Hippocampal formation (tissue), 2 donors: ENCODE measurements around the gene THADA.

Source experiments
- DNase-seq, 2 donors: peaks; one replicate each; lab custom pipeline; 2025; lab: John Stamatoyannopoulos, UW

THADA gene

DNA sequence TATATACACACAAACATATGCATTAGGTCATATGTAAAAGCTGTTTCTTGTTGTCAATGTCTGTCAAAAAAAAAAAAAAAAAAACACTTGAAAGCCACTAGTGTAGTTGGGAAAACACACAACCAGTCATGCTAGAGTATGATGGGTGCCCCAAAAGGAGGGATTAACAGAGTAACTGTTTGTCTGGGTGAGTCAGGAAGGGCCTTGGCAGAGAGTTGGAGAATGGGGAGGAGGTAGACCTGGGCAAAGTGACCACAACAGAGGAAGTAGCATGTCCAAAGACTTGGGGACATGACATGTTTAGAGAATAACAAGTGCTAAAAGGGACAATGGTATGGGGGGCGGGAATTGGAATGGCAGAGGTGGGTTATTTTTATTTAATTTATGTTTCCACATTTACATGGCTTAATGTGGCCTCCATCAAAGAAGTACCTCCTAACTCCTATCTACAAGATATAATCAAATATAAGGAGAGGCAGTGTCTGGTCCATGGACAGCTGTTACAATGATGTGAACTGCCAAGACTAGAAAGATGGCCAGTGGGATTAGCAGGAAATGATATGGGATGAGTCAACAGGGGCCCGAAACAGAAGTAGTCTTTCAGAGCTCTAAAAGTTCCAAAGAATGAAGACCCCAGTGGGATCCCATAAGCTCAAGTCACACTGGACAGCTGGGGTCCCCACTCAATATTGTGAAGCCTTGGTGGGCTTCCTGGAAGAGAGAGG lies 269.6 kb downstream of the THADA start:
- DNase-seq = no peak

DNA sequence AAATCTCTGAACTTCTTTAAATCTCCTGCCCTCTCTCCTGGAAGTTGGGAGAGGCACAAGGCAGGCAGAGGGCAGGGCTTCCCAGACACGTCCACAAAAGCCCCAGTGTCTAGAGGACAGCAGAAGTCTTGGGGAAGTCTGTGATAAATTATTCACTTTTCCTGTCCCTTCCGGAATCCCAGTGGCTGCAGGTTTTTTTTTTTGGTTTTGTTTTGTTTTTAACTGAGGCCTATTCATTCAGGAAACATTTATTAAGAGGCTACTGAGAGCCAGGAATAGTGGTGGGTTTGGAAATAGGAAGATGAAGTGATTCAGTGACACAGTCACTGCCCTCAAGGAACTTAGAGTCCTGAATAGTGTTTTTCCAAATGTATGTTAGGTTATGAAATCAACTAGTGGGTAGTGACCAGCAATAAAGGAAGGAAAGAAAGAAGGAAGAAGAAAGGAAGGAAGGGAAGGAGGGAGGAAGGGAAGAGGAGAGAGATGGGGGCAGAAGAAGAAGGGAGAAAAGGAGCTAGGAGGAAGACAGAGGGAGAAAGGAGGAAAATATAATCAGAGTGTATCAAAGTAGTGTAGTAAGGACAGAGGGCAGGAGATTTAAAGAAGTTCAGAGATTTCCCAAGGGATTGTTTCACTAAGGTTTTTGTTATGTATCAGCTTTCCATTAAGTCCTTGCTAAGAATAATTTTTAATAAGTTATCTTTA lies 270.6 kb downstream of the THADA start:
- no peak for DNase-seq

DNA sequence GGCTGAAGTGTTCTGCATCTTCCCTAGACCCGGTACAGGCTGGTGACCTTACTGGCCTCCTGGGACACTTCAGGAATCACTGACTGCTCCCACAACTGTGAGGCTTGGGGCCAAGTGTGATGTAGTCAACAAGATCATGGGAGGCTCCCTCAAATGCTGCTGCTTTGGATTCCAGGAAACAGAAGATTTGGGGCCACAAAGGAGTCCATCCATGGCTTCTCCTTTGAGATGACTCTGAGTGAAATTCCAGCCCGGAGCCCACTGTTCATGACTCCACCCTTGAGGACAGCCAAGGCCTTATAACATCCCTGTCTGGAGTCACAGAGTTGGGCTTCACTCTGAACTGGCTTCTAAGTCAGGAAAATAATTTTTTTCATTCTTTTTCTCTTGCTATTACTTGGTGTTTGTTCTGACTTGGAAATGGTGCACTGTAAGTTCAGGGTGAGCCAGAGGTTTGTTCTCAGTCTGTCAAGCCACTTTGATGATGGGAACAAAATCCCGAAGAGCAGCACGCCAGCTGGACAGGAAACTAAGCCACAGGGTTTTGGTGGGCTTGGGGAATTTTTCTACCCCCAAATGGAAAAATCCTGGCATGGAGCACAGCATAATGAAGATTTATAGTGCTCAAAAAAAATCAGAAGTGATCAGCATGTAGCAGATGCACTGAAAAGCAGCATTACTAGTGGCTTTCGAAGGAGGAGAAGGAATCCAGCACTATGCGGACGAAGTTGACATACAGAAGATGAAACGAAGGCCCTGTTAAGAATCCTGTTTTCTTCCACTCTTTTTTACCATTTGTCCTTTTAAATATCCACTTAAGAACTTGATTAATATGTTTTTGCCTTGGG lies 271.4 kb downstream of the THADA start:
- DNase-seq = no peak

DNA sequence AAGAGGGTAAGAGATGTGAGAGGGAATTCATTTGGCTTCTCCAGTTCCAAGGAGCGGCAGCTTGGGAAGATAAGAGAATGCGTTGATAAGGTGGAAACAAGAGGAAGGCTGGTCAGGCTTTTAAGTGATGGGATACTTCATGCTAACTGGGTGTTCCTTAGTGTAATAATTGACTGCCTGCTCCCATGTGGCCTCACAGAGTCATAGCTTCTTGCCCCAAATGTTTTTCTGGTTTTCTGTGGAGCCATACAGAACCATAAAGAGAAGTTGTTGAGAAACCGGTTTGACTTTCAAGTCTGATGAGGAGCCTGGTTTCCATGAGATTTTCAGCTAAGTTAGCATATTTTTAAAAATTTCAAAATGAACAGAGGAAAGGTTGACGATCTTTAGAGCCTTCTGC lies 272.0 kb downstream of the THADA start:
- no peak for DNase-seq

DNA sequence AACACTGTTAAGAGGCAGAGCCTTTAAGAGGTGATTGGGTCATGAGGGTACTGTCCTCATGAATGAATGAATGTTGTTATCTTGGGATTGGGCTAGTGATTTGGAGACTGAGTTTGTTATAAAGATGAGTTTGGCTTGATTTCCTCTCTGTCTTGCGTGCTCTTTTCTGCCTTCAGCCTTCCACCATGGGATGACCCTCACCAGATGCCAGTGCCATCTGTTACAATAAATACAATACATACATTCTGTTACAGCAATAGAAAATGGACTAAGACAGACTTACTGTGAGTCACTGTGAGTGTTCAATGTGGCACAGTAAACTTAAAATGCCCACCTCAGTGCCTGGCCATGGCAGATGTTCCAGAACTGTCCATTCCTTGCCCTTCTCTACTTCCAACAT lies 274.4 kb downstream of the THADA start:
- no peak for DNase-seq

DNA sequence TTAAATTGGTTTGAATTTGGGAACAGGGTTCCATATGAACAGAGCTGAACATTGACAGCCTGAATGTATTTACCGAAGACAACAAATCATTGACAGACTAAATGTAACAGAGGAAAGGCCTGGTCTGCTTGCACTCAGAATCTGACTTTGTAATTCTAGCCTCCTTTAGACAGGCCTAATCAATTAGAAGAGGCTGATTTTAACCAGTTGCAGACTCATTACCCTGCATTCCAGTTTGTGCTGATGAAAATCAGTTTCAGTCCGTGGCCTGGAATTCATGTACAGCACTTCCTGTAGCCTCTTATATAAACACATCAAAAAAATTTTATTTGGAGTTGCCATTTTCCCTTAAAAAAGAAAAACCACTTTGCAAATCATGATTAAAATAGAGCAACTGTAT lies 276.3 kb downstream of the THADA start:
- DNase-seq = no peak

DNA sequence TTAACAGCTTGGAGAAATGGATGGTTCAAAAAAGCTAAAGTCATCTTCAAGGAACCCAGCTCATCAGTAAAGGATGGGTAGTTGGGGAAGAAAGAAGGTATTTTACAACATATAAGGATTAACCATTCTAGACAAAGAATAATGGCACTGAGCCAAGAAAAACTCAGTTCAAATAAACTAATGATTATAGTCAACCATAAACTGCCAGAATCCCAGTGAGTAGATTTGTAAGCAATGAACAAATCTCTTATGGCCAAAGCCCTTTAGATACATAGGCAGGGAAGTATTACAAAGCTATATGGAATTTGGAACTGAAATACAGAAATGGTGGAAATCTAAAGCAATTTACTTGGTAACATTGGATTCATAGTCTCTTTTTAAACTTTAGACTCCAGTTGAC lies 277.0 kb downstream of the THADA start:
- no peak for DNase-seq

DNA sequence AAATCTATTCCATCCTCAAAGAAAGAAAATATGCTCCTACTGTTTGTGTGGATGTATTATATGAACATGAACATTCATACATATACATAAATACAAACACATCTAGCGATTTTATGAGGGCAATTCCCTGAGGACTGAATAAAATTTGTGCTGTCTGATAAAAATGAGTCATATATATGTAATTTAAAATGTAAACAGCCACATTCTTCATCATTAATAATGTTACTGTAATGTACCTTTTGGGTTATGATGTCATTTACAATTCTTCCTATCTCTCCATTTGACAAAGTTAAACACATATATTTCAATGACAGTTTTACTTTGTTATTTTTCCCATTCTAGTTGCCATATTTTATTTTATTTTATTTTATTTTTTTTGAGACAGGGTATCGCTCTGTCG lies 278.2 kb downstream of the THADA start:
- DNase-seq = no peak

DNA sequence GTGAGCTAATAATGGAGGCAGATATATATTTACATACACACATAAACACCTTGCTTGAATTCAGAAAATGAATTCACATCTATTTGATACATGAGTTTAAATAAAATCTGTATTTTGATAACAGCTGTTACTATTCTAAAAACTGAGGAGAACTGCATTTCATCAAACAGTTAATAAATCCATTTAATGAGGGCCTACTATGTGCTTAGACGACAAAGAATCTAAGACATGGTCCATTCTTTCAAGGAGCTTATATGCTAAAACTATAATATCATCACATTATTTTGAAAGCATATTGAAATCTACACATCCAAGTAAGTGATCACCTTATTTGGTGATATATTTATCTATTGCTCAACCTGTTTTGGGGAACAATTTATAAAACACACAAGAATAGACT lies 278.6 kb downstream of the THADA start:
- no peak for DNase-seq

DNA sequence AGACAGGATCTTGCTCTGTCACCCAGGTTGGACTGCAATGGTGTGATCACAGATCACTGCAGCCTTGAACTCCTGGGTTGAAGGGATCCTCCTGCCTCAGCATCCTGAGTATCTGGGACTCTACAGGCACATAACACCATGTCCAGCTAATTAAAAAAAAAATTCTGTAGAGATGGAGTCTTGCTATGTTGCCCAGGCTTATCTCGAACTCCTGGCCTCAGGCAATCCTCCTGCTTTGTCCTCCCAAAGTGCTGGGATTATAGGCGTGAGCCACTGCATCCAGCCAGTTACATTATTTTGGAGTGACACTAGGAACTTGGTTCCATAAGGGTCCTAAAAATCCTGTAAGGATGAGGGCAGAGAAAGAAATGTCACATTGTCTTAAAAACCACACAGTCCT lies 280.4 kb downstream of the THADA start:
- no peak for DNase-seq

DNA sequence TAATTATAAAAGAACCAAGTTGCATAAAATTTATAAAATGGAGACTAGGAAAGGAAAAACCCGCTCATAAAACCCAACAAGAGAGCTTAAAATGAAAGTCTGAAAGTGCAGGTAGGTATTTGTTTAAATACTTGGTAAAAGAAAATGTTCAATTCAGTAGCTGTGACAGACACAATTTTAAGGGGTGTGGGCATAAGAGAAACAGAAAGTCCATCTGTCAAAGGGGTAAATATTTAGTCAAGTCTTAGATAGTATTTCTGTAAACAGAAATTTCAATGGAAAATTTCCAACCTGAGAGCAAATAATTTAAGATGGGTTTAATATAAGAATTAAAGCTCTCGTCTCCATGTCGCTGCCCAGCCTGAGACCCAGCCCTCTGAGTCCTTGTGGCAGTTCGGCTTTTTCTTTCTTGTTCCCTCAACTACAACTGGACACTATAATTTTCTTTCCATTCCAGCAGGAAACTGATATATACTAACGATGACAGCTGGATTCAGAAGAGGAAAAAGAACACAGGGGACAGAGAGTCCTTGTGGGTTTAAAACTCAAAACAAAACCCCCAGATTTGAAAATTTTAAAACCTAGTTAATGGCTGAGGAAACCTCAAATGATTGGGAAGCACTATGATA lies 281.4 kb downstream of the THADA start:
- no peak for DNase-seq

DNA sequence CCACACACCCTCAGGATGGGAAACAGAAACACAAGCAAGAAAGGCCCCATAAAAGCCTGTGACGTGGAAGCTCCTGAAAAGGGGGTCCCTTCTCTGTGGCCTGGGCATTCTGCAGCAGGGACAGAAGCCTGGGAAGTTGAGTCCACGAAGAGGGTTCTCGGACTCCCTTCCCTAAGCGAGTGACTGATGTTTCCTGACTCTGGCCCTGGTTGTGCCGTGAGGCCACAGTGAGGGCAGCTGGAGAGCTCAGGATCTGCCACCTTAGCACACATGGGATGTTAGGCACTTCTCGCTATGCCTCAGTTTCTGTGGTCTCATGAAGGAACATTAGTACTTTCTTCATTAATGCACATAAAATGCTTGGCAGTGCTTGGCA lies 282.2 kb downstream of the THADA start:
- DNase-seq = no peak

DNA sequence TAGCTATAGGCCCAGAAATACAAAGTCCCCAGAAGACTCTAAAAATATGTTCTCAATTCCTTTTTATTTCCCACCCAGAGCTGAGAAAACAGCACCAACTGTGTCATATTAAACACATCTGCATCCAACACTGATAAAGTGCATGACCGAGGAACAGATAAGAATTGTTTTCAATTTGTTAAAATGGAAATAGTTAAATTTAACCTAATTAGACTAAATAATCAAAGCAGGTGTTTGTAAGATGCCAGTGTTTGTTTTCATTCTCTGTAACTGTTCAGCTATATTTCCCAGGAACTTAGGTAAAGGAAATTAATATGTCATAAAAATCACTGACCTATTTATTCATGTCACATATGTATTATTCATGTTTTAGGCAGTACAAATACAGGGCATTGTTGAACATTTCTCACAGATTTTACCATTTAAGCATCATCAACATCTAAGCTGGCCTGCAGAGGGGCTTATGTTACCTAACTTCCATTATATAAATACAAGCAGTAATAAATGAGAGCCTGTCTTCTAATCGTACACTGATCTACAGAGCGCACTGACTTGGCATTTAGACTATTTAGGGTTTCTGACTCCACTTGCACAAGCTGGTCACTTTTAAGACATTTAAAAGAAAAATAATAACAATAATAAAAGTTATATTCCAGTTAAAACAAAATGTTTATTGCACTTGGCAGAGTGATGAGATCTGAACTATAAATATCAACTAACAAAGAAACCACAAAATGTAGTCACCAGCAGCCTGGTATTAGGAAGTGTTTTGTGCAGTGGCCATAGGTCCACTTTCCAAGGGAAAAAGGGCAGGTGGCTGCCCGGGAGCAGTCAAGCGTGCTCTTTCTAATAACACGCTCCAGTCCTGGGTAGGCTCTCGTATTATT lies 282.8 kb downstream of the THADA start:
- no peak for DNase-seq

DNA sequence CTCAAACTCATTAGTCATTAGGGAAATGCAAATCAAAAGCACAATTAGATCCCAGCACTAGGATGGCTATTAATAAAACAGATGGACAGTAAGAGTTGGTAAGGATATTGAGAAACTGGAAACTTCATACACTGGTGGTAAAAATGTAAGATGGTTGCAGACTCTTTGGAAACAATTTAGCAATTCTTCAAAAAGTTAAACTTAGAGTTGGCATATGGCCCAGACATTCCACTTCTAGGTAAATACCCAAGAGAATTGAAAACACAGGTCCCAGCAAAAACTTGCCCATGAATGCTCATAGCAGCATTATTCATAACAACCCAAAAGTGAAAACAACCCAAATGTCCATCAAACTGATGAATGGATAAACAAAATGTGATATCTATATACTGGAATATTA lies 284.6 kb downstream of the THADA start:
- DNase-seq = no peak

DNA sequence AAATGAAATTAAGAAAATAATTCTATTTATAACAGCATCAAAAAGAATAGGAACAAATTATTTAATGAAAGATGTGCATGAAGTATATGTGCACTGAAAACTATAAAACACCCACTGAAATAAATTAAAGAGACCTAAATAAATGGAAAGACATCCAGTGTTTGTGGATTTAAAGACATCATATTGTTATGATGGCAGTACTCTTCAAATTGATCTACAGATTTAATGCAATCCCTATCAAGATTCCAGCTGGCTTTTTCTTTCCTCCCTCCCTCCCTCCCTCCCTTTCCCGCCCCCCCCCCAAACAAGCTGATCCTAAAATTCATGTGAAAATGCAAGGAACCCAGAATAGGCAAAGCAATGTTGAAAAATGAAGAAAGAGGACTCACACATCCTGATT lies 285.9 kb downstream of the THADA start:
- DNase-seq = no peak

DNA sequence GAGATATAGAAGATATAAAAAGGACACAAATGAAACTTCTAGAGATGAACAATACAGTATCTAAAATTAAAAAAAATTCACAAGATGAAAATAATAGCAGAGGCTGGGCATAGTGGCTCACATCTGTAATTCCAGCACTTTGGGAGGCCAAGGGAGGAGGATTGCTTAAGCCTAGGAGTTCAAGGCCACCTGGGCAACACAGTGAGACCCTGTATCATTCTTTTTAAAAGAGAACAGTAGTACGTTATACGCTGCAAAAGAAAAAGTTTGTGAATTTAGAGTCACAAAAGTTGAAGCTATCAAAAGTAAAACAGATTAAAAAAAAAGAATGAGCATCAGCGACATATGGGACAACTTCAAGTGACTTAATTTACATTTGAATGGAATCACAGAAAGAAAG lies 287.9 kb downstream of the THADA start:
- DNase-seq = no peak

DNA sequence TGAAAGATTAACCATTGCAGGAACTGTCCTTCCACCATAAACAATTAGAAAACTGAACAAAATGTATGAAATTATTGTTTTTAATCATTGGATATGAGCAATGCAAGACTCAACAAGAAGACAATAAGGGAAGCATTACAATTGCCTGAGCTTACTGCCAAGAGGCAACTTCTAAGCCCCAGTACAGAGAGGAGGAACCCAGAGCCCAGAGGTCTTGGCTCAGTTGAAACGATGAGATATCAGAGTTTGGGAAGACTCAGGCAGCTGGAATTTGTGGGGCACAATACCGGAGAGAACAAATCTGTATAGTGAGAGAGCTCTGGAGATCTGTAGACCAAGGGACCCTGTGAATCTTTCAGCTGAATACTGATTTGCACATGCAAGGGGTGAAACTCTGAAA lies 288.8 kb downstream of the THADA start:
- DNase-seq = no peak

DNA sequence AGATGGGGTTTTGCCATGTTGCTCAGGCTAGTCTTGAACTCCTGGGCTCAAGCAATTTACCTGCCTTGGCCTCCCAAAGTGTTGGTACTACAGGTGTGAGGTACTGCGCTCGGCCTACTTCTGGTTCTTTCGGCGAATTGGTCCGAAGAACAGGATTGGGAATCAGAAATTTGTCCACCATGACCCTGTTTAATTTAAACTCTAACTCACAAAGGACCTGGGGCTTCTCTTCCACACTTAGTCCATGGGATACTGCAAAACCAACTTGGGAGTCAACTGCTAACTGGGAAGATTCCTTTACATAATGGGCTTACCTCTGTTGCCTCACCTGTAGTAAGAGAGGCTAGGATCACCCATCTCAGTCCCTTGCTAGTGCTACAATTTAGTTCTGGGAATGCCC lies 289.6 kb downstream of the THADA start:
- DNase-seq = no peak

DNA sequence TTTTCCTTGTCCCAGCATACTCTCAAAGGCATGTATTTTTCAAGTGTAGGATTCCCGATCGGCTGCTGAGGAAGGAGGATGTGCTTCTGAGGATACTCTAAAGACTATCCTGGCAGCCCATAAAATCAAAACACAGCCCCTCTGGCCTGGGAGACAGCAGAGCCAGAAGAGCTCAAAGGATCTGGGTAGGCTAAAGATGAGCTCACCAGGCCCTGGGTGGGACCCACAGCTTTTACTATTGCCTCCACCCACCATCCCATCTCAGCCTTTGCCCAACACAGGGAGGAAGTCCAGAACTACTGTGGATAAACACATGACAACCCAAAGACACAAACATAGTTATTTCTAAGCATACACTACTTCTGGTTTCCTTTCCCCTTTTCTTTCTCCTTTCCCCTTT lies 290.3 kb downstream of the THADA start:
- DNase-seq = no peak

DNA sequence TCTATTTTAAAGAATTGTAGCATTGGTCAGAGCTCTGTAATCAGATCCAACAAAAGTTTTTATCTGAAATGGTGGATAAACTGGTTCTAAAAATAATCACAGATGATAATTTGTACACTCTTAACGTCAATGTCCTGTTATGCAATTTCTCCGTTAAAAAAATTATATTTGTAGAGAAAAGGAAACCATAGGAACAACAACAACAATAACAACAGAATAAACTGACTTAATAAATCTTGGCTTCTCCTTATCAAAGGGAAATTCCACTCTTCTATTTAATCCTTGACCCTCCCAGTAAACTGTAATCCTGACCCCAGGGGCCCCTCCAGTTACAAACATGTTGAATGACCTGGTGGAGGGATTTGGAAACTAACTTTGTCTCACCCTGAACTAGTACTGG lies 290.8 kb downstream of the THADA start:
- DNase-seq = no peak

DNA sequence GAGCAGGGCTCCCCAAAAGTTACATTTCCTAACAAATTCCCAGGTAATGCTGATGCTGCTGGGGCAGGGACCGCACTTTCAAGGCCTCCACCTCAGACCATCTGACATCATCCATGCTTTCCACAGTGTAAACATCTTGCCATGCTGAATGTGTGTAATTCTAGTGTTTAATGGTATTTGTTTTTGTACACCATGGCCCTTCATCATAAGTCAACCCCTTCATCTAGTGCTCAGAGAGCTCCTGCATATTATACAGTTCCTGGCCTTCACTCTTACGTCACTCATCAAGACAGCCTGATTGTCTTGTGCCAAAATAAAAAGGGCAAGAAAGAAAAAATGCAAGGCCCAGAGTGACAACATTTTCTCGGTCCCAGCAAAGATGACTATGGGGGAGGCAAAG lies 291.9 kb downstream of the THADA start:
- DNase-seq = no peak
